ENCODE data around the gene PALMD.

The PALMD gene

GRCh38 chr1:99600782-99601181 lies 45.1 kb upstream of the PALMD start:
- H3K27me3 ChIP-seq (ENCODE audit: insufficient read depth, low read length, poor library complexity, severe bottlenecking) = no peaks in the 10 kb centered on the region
- TF ChIP-seq EZH2phosphoT487 (IDR thresholded peaks at IDR 0.05; ENCODE audit: borderline replicate concordance) (no peak), CTCF (conservative IDR thresholded peaks at IDR 0.05; ENCODE audit: low read length) (no peak)
- no peaks in the 10 kb centered on the region for H3F3A ChIP-seq (ENCODE audit: low read depth)
- no peak overlapping the region for H3K4me3 ChIP-seq (ENCODE audit: low read length, poor library complexity, severe bottlenecking)
- H2AFZ ChIP-seq (ENCODE audit: low read length) = no peak overlapping the region
- H3K9me2 ChIP-seq (replicated peaks; ENCODE audit: low read depth, low read length) = no peaks in the 10 kb centered on the region
- H3K9ac ChIP-seq (ENCODE audit: low read depth, low read length, poor library complexity, severe bottlenecking) = no peak overlapping the region
- no peaks in the 10 kb centered on the region for H3K36me3 ChIP-seq (ENCODE audit: insufficient read depth, low read length)
- H3K4me2 ChIP-seq (ENCODE audit: low read depth, low read length, poor library complexity, severe bottlenecking) = no peak overlapping the region
- H3K4me1 ChIP-seq (ENCODE audit: insufficient read depth, low read length, poor library complexity, severe bottlenecking) = no peaks in the 10 kb centered on the region
- H3K9me3 ChIP-seq (ENCODE audit: insufficient read depth, low read depth, low read length) = no peaks in the 10 kb centered on the region
- no peaks in the 10 kb centered on the region for H3K79me2 ChIP-seq (ENCODE audit: insufficient read depth, low read length)
- no peaks in the 10 kb centered on the region for H4K20me1 ChIP-seq (ENCODE audit: insufficient read depth, low read length, poor library complexity, severe bottlenecking)

- Histone ChIP-seq H3K36me3 (ENCODE audit: insufficient read depth, low read length) (no peaks in the 10 kb centered on the region), H3K4me3 (ENCODE audit: low read length, poor library complexity, severe bottlenecking) (no peak overlapping the region), H3K79me2 (ENCODE audit: insufficient read depth, low read length) (no peaks in the 10 kb centered on the region), H3K4me2 (ENCODE audit: low read depth, low read length, poor library complexity, severe bottlenecking) (no peak overlapping the region), H3K9ac (ENCODE audit: low read depth, low read length, poor library complexity, severe bottlenecking) (no peak overlapping the region), H3F3A (ENCODE audit: low read depth) (no peaks in the 10 kb centered on the region), H3K9me2 (replicated peaks; ENCODE audit: low read depth, low read length) (no peaks in the 10 kb centered on the region), H3K9me3 (ENCODE audit: insufficient read depth, low read depth, low read length) (no peaks in the 10 kb centered on the region), H3K4me1 (ENCODE audit: insufficient read depth, low read length, poor library complexity, severe bottlenecking) (no peaks in the 10 kb centered on the region), H4K20me1 (ENCODE audit: insufficient read depth, low read length, poor library complexity, severe bottlenecking) (no peaks in the 10 kb centered on the region), H2AFZ (ENCODE audit: low read length) (no peak overlapping the region), H3K27me3 (ENCODE audit: insufficient read depth, low read length, poor library complexity, severe bottlenecking) (no peaks in the 10 kb centered on the region)
- TF ChIP-seq CTCF (conservative IDR thresholded peaks at IDR 0.05; ENCODE audit: low read length) (no peak), EZH2phosphoT487 (IDR thresholded peaks at IDR 0.05; ENCODE audit: borderline replicate concordance) (no peak)
Observed at GRCh38 chr1:99601208-99601607, 44.7 kb upstream of the PALMD start.

- Histone ChIP-seq H3K4me2 (ENCODE audit: low read depth, low read length, poor library complexity, severe bottlenecking) (no peak overlapping the region), H3K4me3 (ENCODE audit: low read length, poor library complexity, severe bottlenecking) (no peak overlapping the region), H2AFZ (ENCODE audit: low read length) (no peak overlapping the region), H3K36me3 (ENCODE audit: insufficient read depth, low read length) (no peaks in the 10 kb centered on the region), H3F3A (ENCODE audit: low read depth) (no peaks in the 10 kb centered on the region), H3K4me1 (ENCODE audit: insufficient read depth, low read length, poor library complexity, severe bottlenecking) (no peaks in the 10 kb centered on the region), H3K9ac (ENCODE audit: low read depth, low read length, poor library complexity, severe bottlenecking) (no peak overlapping the region), H4K20me1 (ENCODE audit: insufficient read depth, low read length, poor library complexity, severe bottlenecking) (no peaks in the 10 kb centered on the region), H3K9me2 (replicated peaks; ENCODE audit: low read depth, low read length) (no peaks in the 10 kb centered on the region), H3K9me3 (ENCODE audit: insufficient read depth, low read depth, low read length) (no peaks in the 10 kb centered on the region), H3K27me3 (ENCODE audit: insufficient read depth, low read length, poor library complexity, severe bottlenecking) (no peaks in the 10 kb centered on the region), H3K79me2 (ENCODE audit: insufficient read depth, low read length) (no peaks in the 10 kb centered on the region)
- TF ChIP-seq CTCF (conservative IDR thresholded peaks at IDR 0.05; ENCODE audit: low read length) = no peak
- no peak for TF ChIP-seq EZH2phosphoT487 (IDR thresholded peaks at IDR 0.05; ENCODE audit: borderline replicate concordance)
Observed at GRCh38 chr1:99601709-99602403, 44.1 kb upstream of the PALMD start.
